Measurements from ENCODE around the gene PKNOX1.
"Not testable (repeated sequence)": the region's sequence is repeated elsewhere in the genome, so short reads cannot be mapped to it uniquely, and the experiment has no call there.

The PKNOX1 gene

GRCh38 chr21:43062955-43063664 is 88.7 kb downstream of the PKNOX1 start:
- not testable (repeated sequence) for DNase-seq (ENCODE audit: low read depth)

DNA sequence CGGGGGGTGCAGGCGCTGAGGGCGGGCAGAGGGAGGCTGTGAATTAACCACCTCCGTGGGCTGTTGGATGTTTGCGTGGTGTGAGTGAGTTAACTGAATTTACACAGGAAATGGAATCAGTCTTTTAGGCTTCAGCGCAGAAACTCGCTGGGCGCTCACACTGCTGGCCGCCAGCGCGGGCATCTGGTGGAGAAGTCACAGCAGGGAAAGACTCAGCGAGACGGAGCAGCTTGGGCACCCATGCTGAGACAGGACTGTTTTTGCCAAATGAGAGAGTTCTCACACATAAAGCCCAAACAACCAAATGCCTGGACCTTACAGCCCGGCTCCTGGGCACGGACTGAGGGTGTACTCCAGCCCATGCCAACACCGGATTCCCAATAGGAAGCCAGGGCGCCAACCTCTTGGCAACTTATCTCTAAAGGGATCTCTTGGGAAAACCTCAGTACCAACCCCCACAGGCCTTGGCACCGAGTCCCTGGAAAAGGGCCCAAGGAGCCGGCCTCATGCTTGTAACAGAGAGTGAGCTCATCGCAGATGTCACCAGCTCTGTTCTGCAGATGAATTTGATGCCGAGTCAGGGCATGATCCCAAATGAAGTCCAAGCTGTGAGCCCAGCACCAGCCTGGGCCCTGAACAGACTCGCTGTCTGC is 90.0 kb downstream of the PKNOX1 start:
- DNase-seq (ENCODE audit: low read depth), result not testable (repeated sequence)

DNA sequence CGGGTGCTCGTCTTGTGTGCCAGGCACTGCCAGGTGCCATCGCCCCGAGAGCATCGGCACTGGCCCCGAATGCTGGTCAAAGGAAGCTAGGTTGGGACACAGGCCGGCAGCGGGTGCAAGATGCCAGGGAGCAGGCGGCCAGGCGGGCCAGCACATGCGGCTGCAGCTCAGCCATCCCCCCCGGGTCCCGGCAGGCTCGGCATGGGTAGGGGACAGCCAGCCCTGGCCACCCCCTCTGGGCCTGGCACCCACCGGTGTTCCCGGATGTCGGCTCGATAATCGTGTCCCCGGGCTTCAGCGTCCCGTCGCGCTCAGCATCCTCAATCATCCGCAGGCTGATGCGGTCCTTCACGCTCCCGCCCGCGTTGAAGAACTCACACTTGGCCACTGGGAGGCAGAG is 91.6 kb downstream of the PKNOX1 start:
- not testable (repeated sequence) for DNase-seq (ENCODE audit: low read depth)

DNA sequence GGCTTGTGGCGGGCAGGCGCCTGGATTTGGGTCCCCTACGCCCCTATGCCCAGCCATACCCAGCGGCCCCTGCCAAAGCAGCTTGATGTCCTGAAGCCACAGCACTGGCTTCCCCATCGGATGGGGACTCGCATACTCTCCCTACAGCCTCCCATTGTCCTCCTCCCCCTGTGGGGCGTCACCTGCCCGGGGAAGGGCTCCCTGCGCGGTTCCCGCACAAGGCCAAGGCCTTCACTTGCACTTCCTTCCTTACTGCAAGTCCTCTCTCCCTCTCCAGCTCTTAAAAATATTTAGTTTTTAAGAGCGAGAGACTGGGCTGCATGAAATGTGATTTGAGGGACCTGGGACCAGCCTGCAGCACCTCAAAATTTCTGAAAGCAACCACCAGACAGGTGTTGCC is 92.3 kb downstream of the PKNOX1 start:
- DNase-seq (ENCODE audit: low read depth), result not testable (repeated sequence)

GRCh38 chr21:43068065-43068464 is 93.7 kb downstream of the PKNOX1 start:
- not testable (repeated sequence) for DNase-seq (ENCODE audit: low read depth)

GRCh38 chr21:43069682-43070081 is 95.3 kb downstream of the PKNOX1 start:
- not testable (repeated sequence) for DNase-seq (ENCODE audit: low read depth)

DNA sequence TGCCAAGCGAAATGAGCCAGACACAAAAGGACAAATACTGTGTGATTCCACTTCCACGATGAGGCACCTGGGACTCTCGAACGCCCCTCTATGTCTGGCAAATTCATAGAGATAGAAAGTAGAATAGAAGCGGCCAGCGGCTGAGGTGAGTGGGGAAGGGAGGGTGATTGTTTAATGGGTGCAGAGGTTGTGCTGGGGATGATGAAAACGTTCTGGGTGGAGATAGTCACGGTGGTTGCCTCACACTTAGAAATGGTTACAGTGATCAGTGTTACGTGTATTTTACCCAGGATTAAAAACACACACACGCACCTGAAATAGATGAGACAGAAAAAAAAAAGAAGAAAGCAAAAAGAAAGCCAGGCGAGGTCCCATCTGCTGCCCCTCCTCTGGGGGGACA is 98.4 kb downstream of the PKNOX1 start:
- DNase-seq (ENCODE audit: low read depth), result not testable (repeated sequence)

DNA sequence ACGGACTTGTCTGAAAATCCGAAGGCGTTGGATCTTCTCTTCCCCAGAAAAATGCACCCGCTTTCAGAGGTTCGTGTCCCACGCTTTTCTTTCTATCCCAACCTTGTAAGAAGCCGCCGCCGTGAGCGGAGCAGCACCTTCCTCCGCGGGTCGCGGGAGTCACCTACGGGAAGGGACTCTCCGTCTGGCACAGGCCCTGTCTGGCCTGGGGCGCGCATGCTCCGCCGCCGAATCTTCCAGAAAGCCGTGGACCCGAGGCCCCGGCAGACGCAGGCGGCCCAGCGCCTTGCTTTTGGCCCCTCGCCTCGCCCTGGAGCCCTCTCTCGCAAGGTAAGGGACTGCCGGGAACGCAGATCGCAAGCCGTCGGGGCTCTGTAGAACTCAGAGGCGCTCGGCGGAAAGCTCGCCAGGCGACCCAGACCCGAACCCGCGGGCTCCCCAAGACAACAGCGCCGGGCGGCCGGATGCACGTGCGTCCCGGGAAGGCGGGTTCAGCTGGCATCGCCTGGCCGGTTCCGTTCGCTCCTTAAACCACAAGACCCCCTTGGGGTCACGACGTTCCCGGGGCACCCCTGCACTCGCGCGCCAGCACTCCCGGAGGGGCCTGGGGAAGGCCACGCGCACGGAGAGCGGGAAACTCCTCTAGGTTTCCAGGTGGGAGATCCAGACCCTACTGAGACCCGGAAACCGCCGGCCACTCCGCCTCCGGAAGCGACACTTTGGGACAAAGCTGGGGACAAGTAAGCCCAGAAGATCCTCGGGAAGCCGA is 100.2 kb downstream of the PKNOX1 start:
- not testable (repeated sequence) for DNase-seq (ENCODE audit: low read depth)

DNA sequence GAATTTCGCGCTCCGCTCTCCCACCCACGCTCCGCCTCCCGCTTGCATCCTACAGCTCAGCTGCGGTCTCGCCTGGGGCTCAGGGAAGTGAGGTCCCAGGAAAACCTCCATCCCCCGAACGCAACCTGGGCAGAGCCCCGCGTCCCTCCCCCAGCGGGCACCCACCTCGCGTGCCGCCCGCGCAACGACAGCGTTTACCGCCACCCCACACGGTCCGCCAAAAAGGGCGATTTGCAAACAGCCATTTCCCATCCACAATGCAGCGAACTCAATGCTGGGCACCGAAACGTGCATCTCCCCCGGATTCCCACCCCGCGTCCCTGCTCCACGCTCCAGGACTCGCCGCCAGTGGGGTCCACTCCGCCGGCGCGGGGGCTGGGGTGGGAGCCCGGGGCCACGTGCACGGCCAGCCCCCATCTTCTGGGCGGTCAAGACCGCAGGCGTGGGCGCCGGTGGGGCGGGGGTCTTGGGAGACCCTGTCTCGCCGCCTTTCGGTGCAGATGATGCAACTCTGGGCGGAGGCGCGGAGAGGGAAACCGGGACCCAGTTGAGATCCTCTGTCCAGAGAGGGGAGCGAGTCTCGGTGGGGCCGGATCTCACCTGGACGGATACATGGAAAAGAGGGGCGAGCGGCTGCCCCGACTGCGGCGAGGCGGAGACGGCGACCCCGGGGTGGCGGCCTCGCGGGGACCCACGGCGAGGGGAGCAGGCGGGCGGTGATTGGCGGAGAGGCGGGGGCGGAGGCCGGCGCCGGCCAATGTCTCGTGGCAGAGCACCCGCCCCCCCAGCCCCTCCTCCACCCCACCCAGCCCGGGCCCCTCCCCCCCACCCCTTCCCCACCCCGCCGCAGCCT is 101.0 kb downstream of the PKNOX1 start, which contains the start of gene CBS:
CBS (minus strand) TSS at position 666 of the 853 bp plus-strand sequence. CDS start 3,642 bp downstream, outside the sequence.
- not testable (repeated sequence) for DNase-seq (ENCODE audit: low read depth)

GRCh38 chr21:43076023-43076637 is 101.8 kb downstream of the PKNOX1 start:
- not testable (repeated sequence) for DNase-seq (ENCODE audit: low read depth)

DNA sequence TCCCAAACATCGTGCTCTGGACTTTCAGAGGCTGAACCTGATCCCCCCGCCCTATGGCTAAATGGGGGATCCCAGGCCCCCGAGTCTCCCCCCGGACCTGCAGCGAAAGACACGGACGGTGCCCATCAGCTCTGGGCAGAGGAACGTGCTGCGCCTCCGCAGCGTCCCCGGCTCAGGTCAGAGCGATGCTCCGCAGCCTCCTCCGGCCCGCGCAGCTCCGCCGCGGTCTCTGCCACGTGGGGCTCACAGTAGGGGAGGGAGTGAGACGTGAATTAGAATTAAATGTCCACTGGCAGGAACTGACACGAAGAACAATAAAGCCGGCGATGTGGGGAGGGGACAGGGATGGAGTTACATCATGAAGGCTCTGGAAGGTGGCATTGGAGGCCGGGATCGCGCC is 102.3 kb downstream of the PKNOX1 start:
- not testable (repeated sequence) for DNase-seq (ENCODE audit: low read depth)

DNA sequence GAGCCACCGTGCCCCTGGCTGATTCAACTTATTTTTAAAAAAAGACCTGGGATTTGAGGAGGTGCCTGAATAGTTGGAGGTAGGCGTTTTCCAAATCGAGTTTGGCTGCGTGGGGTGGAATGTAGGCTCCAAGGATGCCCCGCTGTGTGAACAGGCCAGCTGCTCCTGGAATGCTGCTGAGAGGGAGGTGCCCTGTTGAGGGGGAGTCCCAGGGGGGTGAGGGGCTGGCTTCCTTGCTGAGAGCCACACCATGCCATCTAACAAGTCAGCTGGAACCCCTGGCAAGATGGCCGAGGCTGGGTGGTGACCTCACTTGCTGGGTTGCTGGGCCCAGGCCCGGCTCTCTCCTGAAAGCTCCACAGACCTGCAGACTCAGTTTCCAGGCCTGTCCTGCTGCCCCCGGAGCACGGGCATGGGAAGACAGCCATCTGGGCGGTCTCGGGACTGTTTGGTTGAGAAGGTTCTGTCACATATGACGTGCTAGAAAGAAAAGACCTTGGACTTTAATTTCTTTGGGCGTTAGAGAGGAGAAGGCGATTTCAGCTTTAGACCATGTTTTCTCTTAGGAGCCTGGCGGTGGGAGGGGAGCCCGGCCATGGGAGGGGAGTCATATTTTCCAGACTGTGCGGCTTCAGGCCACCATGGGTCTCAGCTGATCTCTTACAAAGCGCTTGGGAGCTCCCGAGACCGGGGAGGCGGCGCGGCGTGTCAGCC is 108.4 kb downstream of the PKNOX1 start:
- not testable (repeated sequence) for DNase-seq (ENCODE audit: low read depth)

Measured in stimulated activated CD8-positive, alpha-beta memory T cell treated with anti-CD3 and anti-CD28 coated beads, Interleukin-7, amount 100 ng/mL, for 24 hours (primary cell).